OCI-LY7 (cell line): ENCODE measurements around the gene COQ10A. TPM values are rescaled to one million over a fixed set of nuclear protein-coding genes. Genes with fewer than 3 reads are reported as not detected.
A peak's percentile ranks its signal among the peaks of the same experiment; 100 is the strongest.

ENCODE experiments used
- Bru-seq: library from RNA; stranded (reverse); fragments of 400-500 nt; gene quantifications from one replicate; lab custom pipeline; 2021; lab: Mats Ljungman, UMichigan
- BruChase-seq, 2 experiments: library from RNA; stranded (reverse); fragments of 400-500 nt; gene quantifications; one replicate each; lab custom pipeline; 2021; lab: Mats Ljungman, UMichigan
- BruUV-seq: library from RNA; stranded (reverse); fragments of 400-500 nt; replicated peaks from 2 replicates; lab custom pipeline; 2021; lab: Mats Ljungman, UMichigan
- CTCF ChIA-PET: fragments of 300-600 bp; sonication (Branson Sonifier 250); formaldehyde crosslinking; loops from one replicate; lab custom pipeline; 2022; ENCODE audit warnings: antibody characterized with exemption; ENCODE audit not compliant: unreplicated experiment; lab: Charles Lee
- POLR2A ChIA-PET: fragments of 300-600 bp; sonication (Branson Sonifier 250); formaldehyde crosslinking; loops from one replicate; lab custom pipeline; 2022; ENCODE audit warnings: antibody characterized with exemption; lab: Charles Lee
- DNase-seq: peaks from one replicate; pipeline ENCODE4 v3.0.0-alpha.2; 2015; ENCODE audit warnings: low spot score
- H2AFZ ChIP-seq: fragments of 200-600 bp; sonication (generic), shearing (Covaris generic); 2 replicates; pipeline ENCODE4 v1.6.1; 2014; ENCODE audit warnings: mild to moderate bottlenecking, antibody characterized with exemption, low read length, moderate library complexity
- H3K27ac ChIP-seq: fragments of 200-600 bp; sonication (generic); 2 replicates; pipeline ENCODE4 v1.5.1; 2014; ENCODE audit warnings: mixed run types, low read depth, mild to moderate bottlenecking, moderate library complexity, low read length, inconsistent platforms; ENCODE audit not compliant: poor library complexity, severe bottlenecking
- H3K36me3 ChIP-seq: fragments of 200-600 bp; sonication (generic); 2 replicates; pipeline ENCODE4 v1.6.1; 2014; ENCODE audit warnings: mild to moderate bottlenecking, antibody characterized with exemption, low read length, moderate library complexity, mixed read lengths; ENCODE audit not compliant: insufficient read depth
- H3K4me1 ChIP-seq: fragments of 200-600 bp; sonication (generic); 2 replicates; pipeline ENCODE4 v1.5.1; 2014; ENCODE audit warnings: mild to moderate bottlenecking, low read length; ENCODE audit not compliant: insufficient read depth, poor library complexity, severe bottlenecking
- H3K4me2 ChIP-seq: fragments of 200-600 bp; sonication (generic); 2 replicates; pipeline ENCODE4 v1.6.1; 2014; ENCODE audit warnings: mild to moderate bottlenecking, low read length
- H3K4me3 ChIP-seq: fragments of 200-600 bp; sonication (generic); 2 replicates; pipeline ENCODE4 v1.5.1; 2014; ENCODE audit warnings: mild to moderate bottlenecking, low read depth, low read length; ENCODE audit not compliant: poor library complexity, severe bottlenecking
- H3K79me2 ChIP-seq: fragments of 200-600 bp; sonication (generic); 2 replicates; pipeline ENCODE4 v1.6.1; 2016; ENCODE audit warnings: low read depth, mild to moderate bottlenecking, low read length, moderate library complexity, mixed read lengths; ENCODE audit not compliant: insufficient read depth
- H3K9me2 ChIP-seq: fragments of 200-600 bp; sonication (generic); 2 replicates; pipeline ENCODE4 v1.6.1; 2016; ENCODE audit warnings: mild to moderate bottlenecking, low read length, mixed read lengths; ENCODE audit not compliant: insufficient read depth
- H3K9me3 ChIP-seq: fragments of 200-600 bp; sonication (generic); 2 replicates; pipeline ENCODE4 v1.6.1; 2014; ENCODE audit warnings: mild to moderate bottlenecking, mixed run types, low read length, mixed read lengths
- H4K20me1 ChIP-seq: fragments of 200-600 bp; sonication (generic); 2 replicates; pipeline ENCODE4 v1.6.1; 2014; ENCODE audit warnings: mild to moderate bottlenecking, antibody characterized with exemption, low read length, moderate library complexity, mixed read lengths; ENCODE audit not compliant: insufficient read depth
- CTCF ChIP-seq: fragments of 200-600 bp; sonication (generic); conservative IDR thresholded peaks from 2 replicates; pipeline ENCODE4 v1.5.1; 2014; ENCODE audit warnings: mild to moderate bottlenecking, antibody characterized with exemption, low read length, moderate library complexity, mixed read lengths
- EZH2phosphoT487 ChIP-seq: fragments of 200-600 bp; sonication (generic); IDR thresholded peaks from 2 replicates; pipeline ENCODE4 v1.6.1; 2018; ENCODE audit warnings: low read depth, borderline replicate concordance, mild to moderate bottlenecking, mixed run types, antibody characterized with exemption, low read length, moderate library complexity, mixed read lengths
- intact Hi-C: fragments of 100-400 bp; cut with micrococcal nuclease; formaldehyde crosslinking; loops from one replicate; pipeline ENCODE4 v1.10.0; 2022; ENCODE audit not compliant: unreplicated experiment
- long read RNA-seq: library from polyadenylated mRNA; stranded (forward); transcript quantifications from one replicate; pipeline ENCODE4 v2.0.0, GENCODE V29; 2022
- total RNA-seq, 2 experiments: library from RNA; depleted of rRNA in 1 of 2; stranded (reverse); fragments of >200 nt in 1 of 2; shearing (Covaris generic) in 1 of 2; gene quantifications; 2 replicates each; pipeline ENCODE4 v1.2.3, GENCODE V29; 2014 to 2022

Gene COQ10A
- total RNA-seq (2014; rRNA removed; shearing (Covaris generic)): 15.8 and 22.1 TPM in 2 replicates
- 20.6 and 28.9 TPM in 2 replicates for total RNA-seq (2022)
- Bru-seq, nascent RNA: percentile 63 among the genes with signal in this experiment
- percentile 66 among the genes with signal in this experiment for BruChase-seq, experiment 1, labeled RNA remaining after a 6-hour chase
- percentile 80 among the genes with signal in this experiment for BruChase-seq, experiment 2, labeled RNA remaining after a 2-hour chase
- long read RNA-seq, transcript COQ10A-201 (5 exons, 1,652 nt): major isoform, 14 of 39 reads
- long read RNA-seq, transcript COQ10A-202 (5 exons, 1,410 nt): minor isoform, 9 of 39 reads
- long read RNA-seq, partial matches to known transcripts: 0 of 39 reads
- long read RNA-seq, other reads (novel, unspliced or antisense): 16 of 39 reads

- BruUV-seq: no TSS peak
- POLR2A ChIA-PET: interaction anchor here (0.6 to 1.5 kb wide), 8 partner anchors 9 to 276 kb away, joined by 3 to 7 read pairs (median 4); partner anchors contain the start of genes CNPY2, CS, PAN2 and RNF41
- CTCF ChIA-PET: interaction anchor here (0.6 kb wide), 1 partner anchor 9 kb away, joined by 3 read pairs; no protein-coding TSS in a partner anchor
- peak within 1 kb of the TSS; percentile 62 for H3K27ac ChIP-seq
- H3K9me2 ChIP-seq: no peaks in the 10 kb centered on the region
- H3K4me2 ChIP-seq: peak within 1 kb of the TSS; percentile 72
- peak within 1 kb of the TSS; percentile 42 for H2AFZ ChIP-seq
- DNase-seq: peak; percentile 89
- peaks cover 16% of the 10 kb centered on the region for H3K4me1 ChIP-seq
- no peak for TF ChIP-seq EZH2phosphoT487
- peak; percentile 72 for TF ChIP-seq CTCF
- H3K9me3 ChIP-seq: no peaks in the 10 kb centered on the region
- peaks cover 22% of the 10 kb centered on the region for H3K36me3 ChIP-seq
- no peaks in the 10 kb centered on the region for H3K79me2 ChIP-seq
- intact Hi-C loops: no loop called here
- peak within 1 kb of the TSS; percentile 69 for H3K4me3 ChIP-seq
- no peaks in the 10 kb centered on the region for H4K20me1 ChIP-seq
These were observed at the start of gene COQ10A for GRCh38 chr12:56266693-56267442. Gene COQ10A, plus strand, starts transcription at chr12:56266942. Its CDS starts 177 bp downstream, at chr12:56267119.

- intact Hi-C loops: loop anchor here (2.0 kb wide), 1 partner anchor 13 kb away; no protein-coding TSS in a partner anchor
These were observed 46.9 kb upstream of the COQ10A start for GRCh38 chr12:56219840-56220239.

More at GRCh38 chr12:56219840-56220239, 46.9 kb upstream of the COQ10A start:
- Histone ChIP-seq H3K9me3 (no peaks in the 10 kb centered on the region), H3K27ac (peak overlapping the region; percentile 77), H2AFZ (no peak overlapping the region), H3K4me1 (peaks cover 33% of the 10 kb centered on the region), H3K9me2 (no peaks in the 10 kb centered on the region), H3K4me2 (peak overlapping the region; percentile 100), H3K36me3 (peaks cover 17% of the 10 kb centered on the region), H4K20me1 (no peaks in the 10 kb centered on the region), H3K79me2 (peaks cover 22% of the 10 kb centered on the region; the same call in 1 of the 2 replicates), H3K4me3 (peak overlapping the region; percentile 81)
- no TSS peak for BruUV-seq
- ChIA-PET CTCF (interaction anchor here (0.8 to 3.4 kb wide), 2 partner anchors 14 to 19 kb away, joined by 3 to 35 read pairs; no protein-coding TSS in a partner anchor), POLR2A (interaction anchor here (0.8 to 4.2 kb wide), 4 partner anchors 13 to 115 kb away, joined by 3 to 85 read pairs (median 4); no protein-coding TSS in a partner anchor)
- no peak for TF ChIP-seq CTCF
- no peak for TF ChIP-seq EZH2phosphoT487
- DNase-seq: no peak
